Peyer's patch (tissue), 4 donors: ENCODE data around the gene SEC24A. TPM values are rescaled to one million over a fixed set of nuclear protein-coding genes. Genes with fewer than 3 reads are reported as not detected.
"Not testable (repeated sequence)": the region's sequence is repeated elsewhere in the genome, so short reads cannot be mapped to it uniquely, and the experiment has no call there.

Experiments used
- DNase-seq, 3 donors: peaks; one replicate each; pipeline ENCODE4 v3.0.0-alpha.2; 2017 to 2019
- H3K27ac ChIP-seq, 4 donors: fragments of 200-600 bp; sonication (generic); one replicate each; pipeline ENCODE4 v1.5.1; 2016 to 2019
- H3K27me3 ChIP-seq, 2 donors: fragments of 200-600 bp; sonication (generic); one replicate each; pipeline ENCODE4 v1.5.1; 2019
- H3K36me3 ChIP-seq, 3 donors: fragments of 200-600 bp; sonication (generic); one replicate each; pipeline ENCODE4 v1.5.1; 2016 to 2019
- H3K4me1 ChIP-seq, 4 donors: fragments of 200-600 bp; sonication (generic); one replicate each; pipeline ENCODE4 v1.5.1; 2016 to 2019
- H3K4me3 ChIP-seq, 4 donors: fragments of 200-600 bp; sonication (generic); 1 replicate in 3 of 4; 2 replicates in 1 of 4; pipeline ENCODE4 v1.5.1; 2016 to 2019; ENCODE audit warnings: mild to moderate bottlenecking in 1 of 4
- H3K9me3 ChIP-seq, 4 donors: fragments of 200-600 bp; sonication (generic); one replicate each; pipeline ENCODE4 v1.5.1; 2016 to 2019; ENCODE audit warnings: mild to moderate bottlenecking in 1 of 4
- CTCF ChIP-seq, 6 experiments: fragments of 450-650 bp in 4 of 6; fragments of 200-600 bp in 2 of 6; sonication (generic) in 1 of 6; IDR thresholded peaks; one replicate each; pipeline ENCODE4 v1.5.1; 2017 to 2019; ENCODE audit warnings: antibody characterized with exemption in 6 of 6, mild to moderate bottlenecking in 3 of 6, moderate library complexity in 1 of 6
- POLR2A ChIP-seq, 2 donors: fragments of 450-650 bp; IDR thresholded peaks; one replicate each; pipeline ENCODE4 v1.5.1; 2017; ENCODE audit warnings: antibody characterized with exemption in 2 of 2, mild to moderate bottlenecking in 2 of 2, moderate library complexity in 2 of 2
- total RNA-seq, 4 donors: library from RNA; depleted of rRNA; stranded (reverse); fragments of >200 nt; gene quantifications; one replicate each; pipeline ENCODE4 v1.1.0, GENCODE V29; 2016

SEC24A gene
- total RNA-seq, 4 donors from 2014 or later: 17.3 to 54.8 (median 40.4) TPM

- H3K36me3 ChIP-seq: peaks cover 3 to 82% (median 3%) of the 10 kb centered on the region in 3 donors
- DNase-seq: no peak
- peaks cover 0 to 15% (median 0%) of the 10 kb centered on the region in 4 donors for H3K4me1 ChIP-seq
- H3K27ac ChIP-seq: no peak overlapping the region
- no peaks in the 10 kb centered on the region for H3K27me3 ChIP-seq
- H3K4me3 ChIP-seq: no peak overlapping the region
- TF ChIP-seq POLR2A (IDR thresholded peaks at IDR 0.05): no peak
- no peak for TF ChIP-seq CTCF (IDR thresholded peaks at IDR 0.05)
- H3K9me3 ChIP-seq: no peaks in the 10 kb centered on the region
Observed at GRCh38 chr5:134620634-134621033, 28.0 kb upstream of the SEC24A start.

- no peak overlapping the region for H3K4me3 ChIP-seq
- no peak for TF ChIP-seq CTCF (IDR thresholded peaks at IDR 0.05)
- no peak for TF ChIP-seq POLR2A (IDR thresholded peaks at IDR 0.05)
- peak overlapping the region in 3 of 4 donors; percentile 50 to 83 (median 72) for H3K27ac ChIP-seq
- H3K36me3 ChIP-seq: peaks cover 0 to 43% (median 0%) of the 10 kb centered on the region in 3 donors
- H3K4me1 ChIP-seq: peaks cover 0 to 32% (median 0%) of the 10 kb centered on the region in 4 donors
- no peaks in the 10 kb centered on the region for H3K27me3 ChIP-seq
- no peaks in the 10 kb centered on the region for H3K9me3 ChIP-seq
- peak in 1 of 3 donors; percentile 52 for DNase-seq
Observed at GRCh38 chr5:134625559-134625958, 23.0 kb upstream of the SEC24A start.

GRCh38 chr5:134626369-134627014 lies 22.1 kb upstream of the SEC24A start:
- TF ChIP-seq POLR2A (IDR thresholded peaks at IDR 0.05) (peak in 1 of 2 donors; percentile 19), CTCF (IDR thresholded peaks at IDR 0.05) (no peak)
- peak overlapping the region in 3 of 4 donors; percentile 5 to 90 (median 83) for H3K27ac ChIP-seq
- DNase-seq: no peak
- peaks cover 0 to 34% (median 0%) of the 10 kb centered on the region in 3 donors for H3K36me3 ChIP-seq
- H3K9me3 ChIP-seq: no peaks in the 10 kb centered on the region
- no peak overlapping the region for H3K4me3 ChIP-seq
- no peaks in the 10 kb centered on the region for H3K27me3 ChIP-seq
- peaks cover 0 to 39% (median 1%) of the 10 kb centered on the region in 4 donors for H3K4me1 ChIP-seq

- Histone ChIP-seq H3K4me3 (no peak overlapping the region), H3K27me3 (no peaks in the 10 kb centered on the region), H3K4me1 (peaks cover 0 to 19% (median 3%) of the 10 kb centered on the region in 4 donors), H3K27ac (no peak overlapping the region), H3K9me3 (no peaks in the 10 kb centered on the region), H3K36me3 (peaks cover 0 to 7% (median 0%) of the 10 kb centered on the region in 3 donors)
- TF ChIP-seq POLR2A (IDR thresholded peaks at IDR 0.05): no peak
- no peak for TF ChIP-seq CTCF (IDR thresholded peaks at IDR 0.05)
- peak in 1 of 3 donors; percentile 34 for DNase-seq
Observed at GRCh38 chr5:134634227-134634626, 14.4 kb upstream of the SEC24A start.

- not testable (repeated sequence) for H3K36me3 ChIP-seq, H3K9me3 ChIP-seq, H3K4me3 ChIP-seq, H3K27me3 ChIP-seq, H3K27ac ChIP-seq
- peak in 1 of 3 donors; percentile 6 for DNase-seq
- H3K4me1 ChIP-seq: peaks cover 0 to 19% (median 3%) of the 10 kb centered on the region in 4 donors
Observed at GRCh38 chr5:134635366-134635765, 13.2 kb upstream of the SEC24A start.

GRCh38 chr5:134637116-134637721 lies 11.4 kb upstream of the SEC24A start:
- Histone ChIP-seq H3K4me3 (no peak overlapping the region), H3K36me3 (no peaks in the 10 kb centered on the region), H3K9me3 (no peaks in the 10 kb centered on the region), H3K27me3 (no peaks in the 10 kb centered on the region), H3K4me1 (peaks cover 0 to 7% (median 0%) of the 10 kb centered on the region in 4 donors), H3K27ac (no peak overlapping the region)
- TF ChIP-seq POLR2A (IDR thresholded peaks at IDR 0.05): no peak
- no peak for TF ChIP-seq CTCF (IDR thresholded peaks at IDR 0.05)
- no peak for DNase-seq
